GM21367 (cell line): ENCODE results near the gene DISP3.

Experiments used
- ATAC-seq: cut with Tn5 transposase; IDR thresholded peaks from one replicate; pipeline ENCODE4 v1.9.1; 2021; ENCODE audit not compliant: unreplicated experiment

DISP3 gene

DNA sequence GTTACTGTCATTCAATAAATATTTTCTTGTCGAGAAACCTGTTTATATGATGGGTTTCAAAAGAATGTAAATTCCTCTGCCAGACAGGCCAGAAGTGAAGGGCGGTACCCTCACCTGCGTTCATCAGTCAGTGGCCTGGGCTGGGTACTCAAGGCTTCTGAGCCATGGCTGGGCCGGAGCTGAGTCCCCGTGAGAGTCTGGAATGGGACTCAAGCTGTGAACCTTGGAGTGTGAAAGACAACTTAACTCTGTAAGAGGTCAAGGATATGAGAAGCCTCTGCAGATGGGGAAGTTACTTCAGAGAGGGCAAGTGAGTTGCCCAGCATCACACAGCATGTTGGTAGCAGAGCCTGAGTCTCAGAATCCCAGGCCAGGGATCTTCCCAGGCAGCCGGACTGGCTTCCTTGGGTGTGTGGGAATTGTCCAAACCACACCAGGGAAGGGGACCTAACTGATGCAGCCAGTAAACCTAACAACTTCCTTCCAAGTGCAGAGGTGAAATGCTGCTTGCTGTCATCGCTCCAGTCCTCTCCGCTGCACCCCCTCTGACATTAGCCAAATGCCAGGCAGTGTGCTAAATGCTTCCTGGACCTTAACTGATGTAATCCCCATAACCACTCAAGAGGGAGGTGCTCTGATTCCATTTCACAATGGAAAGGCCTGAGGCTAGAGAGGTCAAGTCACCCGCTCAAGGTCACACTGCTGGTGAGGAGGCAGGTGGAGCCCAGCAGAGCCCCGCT is 4.8 kb downstream of the DISP3 start:
- no peak for ATAC-seq

DNA sequence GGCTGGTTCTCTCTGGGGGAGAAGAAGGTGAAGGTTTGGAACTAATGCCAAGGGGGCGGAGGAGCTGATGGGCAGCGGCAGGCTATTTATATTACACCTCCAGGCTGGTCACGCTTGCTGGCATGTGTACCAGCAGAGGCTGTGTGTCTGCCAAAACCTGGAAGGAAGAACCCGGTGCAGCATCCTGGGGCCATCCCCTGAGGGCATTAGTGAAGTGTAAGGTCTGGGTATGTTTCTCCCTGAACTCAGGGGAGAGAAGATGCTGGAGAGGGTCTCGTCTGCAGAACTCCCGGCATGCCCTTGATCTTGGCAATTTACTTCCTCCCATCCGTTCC is 5.3 kb downstream of the DISP3 start:
- no peak for ATAC-seq

DNA sequence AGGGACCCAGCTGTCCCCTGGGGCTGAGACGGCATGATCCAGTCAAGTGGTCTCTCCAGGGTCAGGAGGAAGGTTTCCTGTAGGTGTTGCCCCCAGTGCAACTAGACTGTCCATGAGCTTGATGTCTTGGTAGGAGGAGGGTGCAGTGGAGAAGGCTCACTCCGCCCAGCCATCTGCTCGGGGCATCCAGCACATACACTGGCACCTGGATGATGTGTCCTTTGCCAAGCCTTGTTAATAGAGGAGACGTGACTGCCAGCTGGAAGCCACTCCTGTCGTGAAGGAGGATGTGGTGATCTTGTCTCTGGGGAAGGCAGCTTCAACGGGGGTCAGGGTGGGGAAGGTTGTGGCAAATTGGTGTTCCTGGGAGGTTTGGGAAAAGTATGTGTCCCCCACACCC is 6.2 kb downstream of the DISP3 start:
- ATAC-seq, result no peak

DNA sequence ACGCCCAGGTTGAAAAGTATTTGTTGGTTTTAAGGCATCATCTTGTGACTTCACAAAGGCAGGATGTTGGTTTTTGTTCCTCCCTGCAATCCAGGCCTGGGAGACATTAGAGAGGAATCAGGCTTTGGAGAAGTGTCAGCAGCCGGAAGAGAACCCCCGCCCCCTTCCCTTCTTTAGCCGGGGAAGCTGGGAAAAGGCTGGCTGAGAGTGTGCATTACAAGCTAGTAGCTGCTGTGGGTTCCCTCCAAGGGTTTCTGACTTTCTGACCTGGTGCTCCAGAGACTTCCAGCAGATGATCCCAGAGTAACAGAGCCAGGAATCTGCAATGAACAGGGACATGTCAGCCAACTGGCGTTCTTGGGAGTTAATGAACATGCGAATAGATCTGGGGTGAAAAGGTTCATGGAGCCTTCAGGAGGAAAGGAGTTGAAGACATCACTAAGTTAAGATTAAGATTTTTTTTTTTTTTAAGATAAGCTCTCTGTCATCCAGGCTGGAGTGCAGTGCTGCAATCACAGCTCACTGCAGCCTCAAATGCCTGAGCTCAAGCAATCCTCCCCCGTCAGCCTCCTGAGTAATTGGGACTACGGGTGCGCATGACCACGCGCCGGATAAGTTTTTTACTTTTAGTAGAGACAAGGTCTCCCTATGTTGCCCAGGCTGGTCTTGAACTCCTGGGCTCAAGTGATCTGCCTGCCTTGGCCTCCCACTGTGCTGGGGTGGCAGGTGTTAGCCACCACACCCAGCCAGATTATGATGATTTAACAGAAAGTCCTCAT is 7.5 kb downstream of the DISP3 start:
- no peak for ATAC-seq

DNA sequence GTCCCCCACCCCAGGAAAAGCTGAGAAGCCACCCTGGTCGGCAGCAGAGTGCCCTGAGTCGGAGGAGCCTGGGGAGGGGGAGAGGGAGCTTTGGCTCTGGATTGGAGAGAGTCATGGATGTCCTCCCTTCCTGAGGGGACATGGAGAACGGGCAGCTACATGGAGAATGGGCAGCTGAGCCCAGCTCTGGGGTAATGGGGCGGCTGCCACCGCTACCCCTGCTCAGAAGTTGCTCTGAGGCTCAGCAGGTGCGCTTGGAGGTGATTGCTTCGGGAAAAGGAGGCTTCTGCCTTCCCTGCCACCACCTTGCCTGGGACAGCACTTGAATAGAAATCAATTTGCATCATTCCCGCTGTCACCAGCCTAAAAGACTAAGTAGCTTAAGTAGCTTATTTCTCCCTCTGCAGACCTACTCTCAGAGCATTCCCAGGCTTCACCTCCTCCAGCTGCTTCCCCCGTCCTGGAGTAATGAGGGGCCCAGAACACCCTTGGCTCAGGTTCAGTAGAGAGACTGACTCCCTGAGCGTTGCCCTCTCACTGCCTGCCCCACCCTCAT is 8.3 kb downstream of the DISP3 start:
- no peak for ATAC-seq

DNA sequence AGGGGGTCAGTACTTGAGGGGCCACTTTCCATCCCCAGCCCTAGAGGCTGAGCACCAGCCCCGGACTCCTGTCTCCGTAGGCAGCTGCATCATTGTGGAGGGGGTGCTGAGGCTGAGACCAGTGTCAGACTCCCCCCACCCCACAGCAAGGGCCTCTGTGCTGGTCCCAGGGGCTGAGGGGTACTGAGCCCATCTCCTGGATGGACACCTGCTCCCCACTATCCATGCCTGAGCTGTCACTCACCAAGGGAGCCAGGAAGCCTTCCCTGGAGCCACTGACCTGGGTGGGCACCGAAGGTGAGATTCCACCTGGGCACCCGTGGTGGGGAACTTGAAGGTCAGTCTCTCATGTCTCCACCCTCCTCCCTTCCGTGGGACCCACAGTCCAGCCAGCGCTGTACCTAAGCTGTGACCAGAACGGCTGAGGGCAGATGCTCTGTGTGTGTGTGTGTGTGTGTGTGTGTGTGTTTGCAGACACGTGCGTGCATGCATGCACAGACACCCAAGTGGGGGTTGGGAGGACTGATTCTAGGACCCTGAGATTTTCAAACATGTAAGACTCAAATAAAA is 9.3 kb downstream of the DISP3 start:
- ATAC-seq, result no peak

DNA sequence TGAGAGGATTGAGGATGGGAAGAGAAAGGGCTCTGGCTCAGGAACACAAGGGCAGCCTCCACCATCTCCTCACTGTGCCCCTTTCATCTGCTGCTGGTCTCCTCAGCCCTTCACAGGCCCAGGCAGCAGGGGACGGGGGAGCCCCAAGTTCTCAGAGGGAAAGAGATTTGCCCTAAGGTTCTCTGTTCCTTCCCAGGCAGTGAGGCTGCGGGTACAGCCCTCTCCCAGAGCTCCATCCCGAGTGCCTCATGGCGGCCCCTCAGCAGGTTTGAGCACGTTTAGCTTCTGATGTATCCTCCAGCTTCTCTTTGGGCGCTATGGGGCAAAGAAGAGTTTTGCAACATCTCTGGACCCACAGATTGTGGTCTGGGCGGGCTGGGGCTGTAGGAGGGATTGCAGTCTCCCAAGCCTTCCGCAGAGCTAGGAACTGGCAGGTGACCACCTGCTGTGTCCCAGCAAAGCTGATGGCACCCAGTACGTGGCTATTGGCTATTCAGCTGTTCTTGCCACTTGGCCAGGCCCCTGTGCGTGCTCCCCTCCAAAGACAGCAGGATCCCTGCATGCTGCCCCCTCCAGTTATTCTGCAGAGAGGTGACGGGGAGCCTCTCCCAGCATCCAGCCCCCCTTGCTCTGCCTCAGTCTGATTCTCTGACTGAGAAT is 10.1 kb downstream of the DISP3 start:
- no peak for ATAC-seq

DNA sequence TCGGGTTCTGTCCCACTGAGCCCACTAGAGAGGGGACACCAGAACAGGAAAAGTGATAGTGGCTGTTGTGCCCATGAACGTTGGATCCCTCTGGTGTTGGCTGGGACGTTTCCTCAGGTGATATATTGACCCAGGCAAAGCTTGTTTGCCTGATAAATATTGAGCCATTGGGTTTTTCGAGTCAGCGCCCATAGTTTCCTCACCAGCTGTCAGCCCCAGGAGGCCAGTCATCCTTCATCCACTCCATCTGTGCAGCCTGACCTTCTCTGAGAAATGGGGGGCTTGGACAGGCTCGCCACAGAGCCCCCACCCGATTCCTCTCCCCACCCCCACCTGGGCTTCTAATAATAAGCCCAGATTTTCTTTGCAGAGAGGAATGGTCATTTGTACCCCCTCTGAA is 13.3 kb downstream of the DISP3 start:
- ATAC-seq, result no peak

DNA sequence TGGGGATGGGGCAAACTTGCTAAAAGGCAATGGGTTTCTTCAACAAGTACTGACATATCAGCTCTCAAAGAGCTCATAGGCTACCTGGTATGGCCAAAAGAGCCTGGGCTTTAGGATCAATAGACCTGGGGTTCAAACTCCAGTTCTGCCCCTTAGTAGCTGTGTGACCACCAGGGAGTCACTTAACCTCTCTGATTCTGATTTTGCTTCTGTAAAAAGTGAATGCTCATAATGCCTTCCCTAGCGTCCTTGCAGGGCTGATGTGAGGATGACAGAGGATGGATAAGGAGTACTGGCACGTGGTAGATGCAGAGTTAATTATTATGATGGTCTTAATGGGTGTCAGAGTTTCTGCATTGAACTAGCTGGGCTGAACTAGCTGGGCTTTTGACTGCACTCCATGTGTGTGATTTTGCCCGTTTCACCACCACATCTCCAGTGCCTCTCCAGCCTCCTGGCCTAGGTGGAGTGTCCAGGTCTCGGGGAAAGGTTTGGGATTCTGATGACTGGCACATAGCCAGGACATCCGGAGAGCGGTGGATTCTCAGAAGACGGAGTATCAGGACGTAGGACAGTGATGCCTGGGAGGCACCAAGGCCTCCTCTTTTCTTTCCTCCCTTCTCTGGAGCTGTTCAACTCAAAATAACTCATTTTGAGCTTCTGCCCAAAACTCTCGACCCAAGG is 15.2 kb downstream of the DISP3 start:
- ATAC-seq, result no peak

DNA sequence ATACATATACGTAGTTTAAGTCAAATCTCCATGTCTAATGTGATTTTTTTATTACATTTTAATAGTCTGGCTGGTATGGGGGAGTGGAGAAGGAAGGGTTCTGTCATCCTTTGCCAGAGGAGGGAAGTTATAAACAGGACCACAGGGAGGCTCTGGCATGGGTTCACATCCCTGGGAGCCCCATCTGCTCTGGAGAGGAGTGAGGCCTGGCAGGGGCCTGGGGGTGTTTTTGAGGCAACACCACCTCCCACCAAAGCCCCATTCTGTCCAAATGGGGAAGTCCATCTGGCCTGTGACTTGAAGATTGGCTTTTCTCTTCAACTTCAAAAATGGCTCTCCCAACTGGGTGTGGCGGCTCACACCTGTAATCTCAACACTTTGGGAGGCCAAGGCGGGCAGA is 15.8 kb downstream of the DISP3 start:
- ATAC-seq, result no peak

DNA sequence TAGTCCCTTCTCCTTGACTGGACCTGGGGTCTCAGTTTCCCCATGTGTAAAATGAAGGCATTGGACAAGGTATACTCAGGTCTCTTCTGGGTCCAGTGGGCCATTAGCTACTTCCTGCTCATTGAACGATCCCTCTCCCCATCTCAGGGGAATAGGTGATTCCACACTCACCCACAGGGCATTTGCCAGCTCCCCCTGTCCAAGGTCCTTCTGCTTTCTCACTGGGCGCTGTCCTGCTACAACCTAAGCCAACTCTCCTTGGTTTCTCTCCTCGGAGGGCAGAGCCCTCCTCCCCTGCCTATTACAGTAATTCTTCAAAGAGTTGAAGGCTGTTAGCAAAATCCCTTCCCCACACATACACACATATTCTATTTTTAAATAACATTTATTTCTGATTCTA is 16.6 kb downstream of the DISP3 start:
- no peak for ATAC-seq

DNA sequence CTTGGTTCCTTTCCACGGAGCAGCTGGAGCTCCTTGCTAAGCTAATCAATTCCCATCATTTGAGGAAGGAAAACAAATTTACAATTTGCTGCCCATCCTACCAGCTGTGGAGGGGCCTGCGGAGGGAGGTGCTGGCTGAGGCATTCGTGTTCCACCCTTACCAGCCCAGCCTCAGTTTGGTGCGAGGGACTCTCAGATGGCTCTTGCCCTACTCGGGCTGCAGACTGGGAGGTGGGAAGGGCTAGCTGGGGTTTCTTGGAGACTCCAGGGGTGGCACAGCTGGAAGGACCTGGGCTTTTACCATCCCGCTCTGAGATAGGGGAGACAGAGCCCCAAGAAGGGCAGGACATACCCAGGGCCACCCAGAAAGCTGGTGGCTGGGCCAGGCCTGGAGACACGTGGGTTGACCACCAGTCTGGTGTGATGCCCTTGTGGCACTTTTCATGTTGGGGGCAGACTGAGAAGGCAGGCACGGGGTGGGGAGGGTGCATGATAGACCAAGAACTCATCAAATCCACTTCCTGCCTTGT is 17.7 kb downstream of the DISP3 start:
- ATAC-seq, result no peak

DNA sequence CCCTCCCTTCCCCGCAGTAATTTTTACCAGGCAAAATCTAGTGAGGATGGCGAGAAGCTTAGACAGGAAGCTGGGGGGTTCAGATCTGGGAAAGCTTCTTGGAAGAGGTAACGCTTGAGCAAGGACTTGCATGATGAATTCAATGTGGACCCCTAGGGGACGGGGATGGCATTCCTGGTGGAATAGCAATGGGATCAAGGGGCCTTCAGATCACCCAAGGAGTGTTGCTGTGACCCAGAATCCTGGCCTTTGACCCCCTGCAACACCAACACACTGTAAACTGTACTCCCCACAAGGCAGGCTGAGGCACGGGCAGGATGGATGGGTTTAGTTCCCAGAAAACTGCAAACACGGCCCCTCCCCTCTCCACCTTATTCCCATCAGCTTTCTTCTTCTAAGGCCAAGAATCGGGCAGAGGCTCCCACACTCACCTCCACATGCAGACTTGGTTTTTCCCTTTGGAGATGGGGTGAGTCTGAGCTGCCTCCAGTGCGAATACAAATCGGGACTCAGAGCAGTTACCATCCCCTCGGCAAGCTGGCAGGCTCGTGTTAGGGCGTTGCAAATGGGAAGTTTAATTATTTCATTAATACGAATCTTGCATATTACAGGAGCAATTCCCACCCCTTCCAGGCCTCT is 20.1 kb downstream of the DISP3 start:
- ATAC-seq, result no peak

DNA sequence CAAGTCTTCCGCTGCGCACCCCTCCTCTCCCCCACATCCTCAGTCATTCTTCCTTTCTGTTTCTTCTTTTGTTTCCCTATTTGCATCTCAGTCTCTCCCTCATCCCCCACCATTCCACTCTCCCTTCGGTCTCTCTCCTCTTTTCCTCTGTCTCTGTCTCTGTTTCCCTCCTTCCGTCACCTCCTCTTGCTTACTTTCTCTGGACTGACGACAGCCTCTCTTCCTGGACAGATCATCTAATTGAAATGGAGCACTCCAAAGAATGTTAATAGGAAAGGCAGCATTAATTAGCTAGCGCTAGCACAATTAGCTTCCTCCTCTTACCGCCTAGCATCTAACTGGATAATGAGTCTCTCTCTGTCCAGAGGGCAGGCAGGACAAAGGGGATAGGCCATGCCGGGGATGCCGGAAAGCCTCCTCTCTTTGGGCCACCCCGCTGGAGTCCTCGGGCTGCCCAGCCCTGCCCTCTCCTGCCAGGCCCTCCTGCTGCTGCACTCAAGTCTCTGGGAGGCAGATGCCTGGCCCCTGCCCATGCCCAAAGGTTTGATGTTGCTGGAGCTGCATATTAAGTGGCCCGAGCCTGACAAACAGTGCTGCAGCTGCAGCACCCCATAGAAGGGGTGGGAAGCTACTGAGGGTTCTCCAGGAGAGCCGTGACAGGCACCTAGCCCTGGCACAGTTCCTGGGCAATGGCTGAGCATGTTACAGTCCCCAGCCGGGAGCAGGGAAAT is 20.8 kb downstream of the DISP3 start:
- ATAC-seq, result no peak

DNA sequence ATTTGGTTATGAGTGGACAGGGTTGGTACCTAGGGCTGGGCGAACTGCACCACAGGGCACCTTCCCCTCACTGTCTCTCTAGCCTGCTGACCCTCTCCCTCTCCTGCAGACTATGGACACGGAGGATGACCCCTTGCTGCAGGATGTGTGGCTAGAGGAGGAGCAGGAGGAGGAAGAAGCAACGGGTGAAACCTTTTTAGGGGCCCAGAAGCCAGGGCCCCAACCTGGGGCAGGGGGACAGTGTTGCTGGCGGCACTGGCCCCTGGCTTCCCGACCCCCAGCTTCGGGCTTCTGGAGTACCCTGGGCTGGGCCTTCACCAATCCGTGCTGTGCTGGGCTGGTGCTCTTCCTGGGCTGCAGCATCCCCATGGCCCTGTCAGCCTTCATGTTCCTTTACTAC is 21.9 kb downstream of the DISP3 start:
- no peak for ATAC-seq

DNA sequence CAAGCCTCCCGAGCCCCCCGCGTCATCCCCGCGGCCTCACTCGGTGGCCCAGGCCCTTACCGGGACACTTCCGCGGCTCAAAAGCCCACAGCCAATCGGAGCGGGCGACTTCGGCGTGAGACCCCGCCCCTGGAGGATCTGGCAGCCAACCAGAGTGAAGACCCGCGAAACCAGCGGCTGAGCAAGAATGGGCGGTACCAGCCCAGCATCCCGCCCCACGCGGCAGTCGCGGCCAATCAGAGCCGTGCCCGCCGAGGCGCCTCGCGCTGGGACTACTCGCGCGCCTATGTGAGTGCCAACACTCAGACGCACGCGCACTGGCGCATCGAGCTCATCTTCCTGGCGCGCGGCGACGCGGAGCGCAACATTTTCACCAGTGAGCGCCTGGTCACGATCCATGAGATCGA is 22.5 kb downstream of the DISP3 start:
- ATAC-seq, result no peak

DNA sequence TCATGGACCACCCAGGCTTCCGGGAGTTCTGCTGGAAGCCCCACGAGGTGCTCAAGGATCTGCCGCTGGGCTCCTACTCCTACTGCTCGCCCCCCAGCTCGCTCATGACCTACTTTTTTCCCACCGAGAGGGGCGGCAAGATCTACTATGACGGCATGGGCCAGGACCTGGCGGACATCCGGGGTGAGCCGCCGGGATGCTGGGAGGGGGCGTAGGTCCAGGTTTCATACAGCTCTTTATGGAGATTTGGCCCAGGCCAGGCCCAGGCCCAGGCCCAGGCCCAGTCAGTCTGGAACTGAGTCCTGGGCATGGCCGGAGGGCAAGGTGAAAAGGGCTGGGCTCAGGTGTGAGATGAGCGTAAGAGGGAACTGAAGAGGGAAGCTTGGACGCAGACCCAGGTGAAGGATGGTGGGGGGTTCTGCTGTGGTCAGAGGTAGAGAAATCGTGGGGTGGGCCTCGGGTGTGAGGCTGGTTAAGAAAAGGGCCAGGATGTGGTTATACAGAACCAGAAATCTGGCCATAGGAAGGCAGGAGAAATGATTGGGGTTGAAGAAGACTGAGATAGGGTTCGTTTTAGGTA is 23.0 kb downstream of the DISP3 start:
- ATAC-seq, result no peak

DNA sequence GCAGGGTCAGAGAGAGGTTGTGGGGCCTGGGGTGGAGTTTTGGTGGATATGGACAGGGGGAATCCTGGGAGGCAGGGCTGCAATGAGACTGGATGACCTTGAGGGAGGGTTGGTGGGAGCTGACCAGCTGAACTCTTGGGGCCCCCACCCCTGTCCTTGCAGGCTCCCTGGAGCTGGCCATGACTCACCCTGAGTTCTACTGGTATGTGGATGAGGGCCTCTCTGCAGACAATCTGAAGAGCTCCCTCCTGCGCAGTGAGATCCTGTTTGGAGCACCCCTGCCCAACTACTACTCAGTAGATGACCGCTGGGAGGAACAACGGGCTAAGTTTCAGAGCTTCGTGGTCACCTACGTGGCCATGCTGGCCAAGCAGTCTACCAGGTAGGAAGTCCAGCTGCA is 23.6 kb downstream of the DISP3 start:
- ATAC-seq, result no peak

DNA sequence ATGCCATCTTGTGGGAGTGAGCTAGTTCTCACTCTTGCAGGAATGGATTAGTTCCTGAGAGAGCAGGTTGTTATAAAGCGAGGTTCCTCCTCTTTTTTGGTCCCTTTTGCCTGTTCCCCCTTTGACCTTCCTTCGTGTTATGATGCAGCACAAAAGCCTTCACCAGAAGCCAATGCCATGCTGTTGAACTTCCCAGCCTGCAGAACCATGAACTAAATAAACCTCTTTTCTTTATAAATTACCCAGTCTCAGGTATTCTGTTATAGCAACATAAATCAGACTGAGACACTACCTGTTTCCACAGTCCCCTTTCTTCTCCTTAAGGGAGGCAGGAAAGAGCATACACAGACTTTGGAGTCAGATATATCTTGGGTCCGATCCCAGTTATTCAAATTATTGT is 25.6 kb downstream of the DISP3 start:
- ATAC-seq, result no peak
